ENCODE data around the gene VCL.

DNA sequence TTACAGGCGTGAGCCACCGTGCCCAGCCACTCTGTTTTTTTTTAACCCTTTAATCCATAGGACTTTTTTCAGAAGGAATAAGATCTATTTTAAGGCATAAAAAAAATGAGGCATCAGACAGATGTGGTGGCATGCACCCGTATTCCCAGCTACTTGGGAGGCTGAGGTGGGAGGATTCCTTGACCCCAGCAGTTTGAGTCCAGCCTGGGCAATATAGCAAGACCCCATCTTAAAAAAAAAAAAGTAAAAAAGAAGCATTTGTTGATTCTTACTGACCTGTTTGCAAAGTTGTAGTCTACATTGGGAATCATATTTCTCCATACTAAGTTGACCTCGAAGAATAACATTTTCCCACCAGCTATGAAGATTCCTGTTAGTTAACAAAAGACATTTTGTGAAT lies 38.6 kb downstream of the VCL start:
- TF ChIP-seq, protein P1, sequence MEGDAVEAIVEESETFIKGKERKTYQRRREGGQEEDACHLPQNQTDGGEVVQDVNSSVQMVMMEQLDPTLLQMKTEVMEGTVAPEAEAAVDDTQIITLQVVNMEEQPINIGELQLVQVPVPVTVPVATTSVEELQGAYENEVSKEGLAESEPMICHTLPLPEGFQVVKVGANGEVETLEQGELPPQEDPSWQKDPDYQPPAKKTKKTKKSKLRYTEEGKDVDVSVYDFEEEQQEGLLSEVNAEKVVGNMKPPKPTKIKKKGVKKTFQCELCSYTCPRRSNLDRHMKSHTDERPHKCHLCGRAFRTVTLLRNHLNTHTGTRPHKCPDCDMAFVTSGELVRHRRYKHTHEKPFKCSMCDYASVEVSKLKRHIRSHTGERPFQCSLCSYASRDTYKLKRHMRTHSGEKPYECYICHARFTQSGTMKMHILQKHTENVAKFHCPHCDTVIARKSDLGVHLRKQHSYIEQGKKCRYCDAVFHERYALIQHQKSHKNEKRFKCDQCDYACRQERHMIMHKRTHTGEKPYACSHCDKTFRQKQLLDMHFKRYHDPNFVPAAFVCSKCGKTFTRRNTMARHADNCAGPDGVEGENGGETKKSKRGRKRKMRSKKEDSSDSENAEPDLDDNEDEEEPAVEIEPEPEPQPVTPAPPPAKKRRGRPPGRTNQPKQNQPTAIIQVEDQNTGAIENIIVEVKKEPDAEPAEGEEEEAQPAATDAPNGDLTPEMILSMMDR (conservative IDR thresholded peaks at IDR 0.05; ENCODE audit: low read depth, low read length): no peak
- TF ChIP-seq EZH2phosphoT487 (IDR thresholded peaks at IDR 0.05; ENCODE audit: borderline replicate concordance, low read length): no peak
